ENCODE data around the gene ZNF385B. TPM values are rescaled to one million over a fixed set of nuclear protein-coding genes. Genes with fewer than 3 reads are reported as not detected.
"Not testable (repeated sequence)": the region's sequence is repeated elsewhere in the genome, so short reads cannot be mapped to it uniquely, and the experiment has no call there.

Gene ZNF385B
- total RNA-seq, 1 experiment from 2014 or later: 9.3 TPM

DNA sequence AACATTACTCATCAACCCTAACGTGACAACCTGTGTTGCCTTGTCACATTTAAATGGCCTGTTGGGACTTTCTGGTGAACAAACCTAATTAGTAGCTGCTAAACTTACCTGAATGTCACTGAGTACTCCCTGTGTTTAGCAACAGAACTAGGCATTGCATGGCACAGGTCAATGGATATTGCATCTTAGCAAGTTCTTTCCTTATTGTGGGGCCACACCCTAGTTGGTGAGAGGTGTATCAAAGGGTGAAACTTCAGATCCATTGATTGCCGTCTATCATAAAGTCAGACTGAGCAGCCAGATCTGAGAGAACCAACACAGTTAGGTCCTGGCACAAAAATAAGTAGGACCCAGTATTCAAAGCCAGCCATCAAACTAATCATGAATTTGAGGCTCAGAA lies 29.8 kb upstream of the ZNF385B start:
- Histone ChIP-seq H3K27ac (ENCODE audit: low read depth, low read length) (no peak overlapping the region), H3K9me3 (ENCODE audit: control insufficient read depth in 1 of 2, insufficient read depth in 1 of 2, low read depth in 1 of 2, low read length in 2 of 2) (no peaks in the 10 kb centered on the region), H2AFZ (ENCODE audit: low read depth, low read length, poor library complexity, severe bottlenecking) (no peak overlapping the region), H3K79me2 (ENCODE audit: insufficient read depth, low read length) (no peaks in the 10 kb centered on the region), H3K9me2 (ENCODE audit: insufficient read depth) (no peaks in the 10 kb centered on the region), H4K20me1 (ENCODE audit: insufficient read depth) (no peaks in the 10 kb centered on the region), H3K4me1 (ENCODE audit: control insufficient read depth in 1 of 2, insufficient read depth in 2 of 2, low read length in 2 of 2) (no peaks in the 10 kb centered on the region), H3K27me3 (ENCODE audit: insufficient read depth, low read length) (no peaks in the 10 kb centered on the region), H3K36me3 (ENCODE audit: control insufficient read depth in 1 of 2, insufficient read depth in 2 of 2, low read length in 2 of 2) (no peaks in the 10 kb centered on the region), H3K9ac (ENCODE audit: low read length) (no peak overlapping the region), H3K4me2 (ENCODE audit: low read length) (no peak overlapping the region), H3K4me3 (replicated peaks in 1 of 2; ENCODE audit: low read depth in 1 of 2, low read length in 2 of 2) (no peak overlapping the region)
- intact Hi-C loops (cut with micrococcal nuclease): no loop called here
- DNase-seq (ENCODE audit: low read depth, low spot score): no peak
- RAD21 ChIA-PET (ENCODE audit: low non-redundant PET in 1 of 2, low total read pairs in 2 of 2, uncharacterized antibody in 2 of 2, unreplicated experiment in 2 of 2): no interaction called here
- CTCF ChIA-PET: no interaction called here
- no peak for TF ChIP-seq ZFX (IDR thresholded peaks at IDR 0.05)
- BruUV-seq (replicated peaks): no TSS peak
- ATAC-seq: no peak
- POLR2A ChIA-PET: no interaction called here

DNA sequence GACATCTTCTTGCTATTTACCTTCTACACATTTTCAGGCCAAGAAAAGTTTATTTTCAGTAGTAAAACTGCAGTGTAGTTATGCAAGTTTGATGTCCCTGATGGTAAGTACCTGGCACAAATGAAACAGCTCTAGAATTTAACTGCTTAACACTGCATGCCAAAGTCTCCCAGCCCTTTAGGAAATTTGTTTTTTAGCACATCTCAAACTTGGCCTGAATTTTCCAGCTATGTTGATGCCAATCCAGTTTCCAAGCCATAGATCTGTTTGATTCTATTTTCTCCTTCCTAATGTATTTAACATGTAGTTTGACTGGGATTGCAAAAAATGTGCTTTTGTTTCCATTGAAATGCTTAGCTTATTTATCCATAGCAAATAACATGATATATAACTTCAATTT lies 29.3 kb upstream of the ZNF385B start:
- Histone ChIP-seq H3K27me3 (ENCODE audit: insufficient read depth, low read length) (no peaks in the 10 kb centered on the region), H3K4me3 (replicated peaks in 1 of 2; ENCODE audit: low read depth in 1 of 2, low read length in 2 of 2) (no peak overlapping the region), H3K36me3 (ENCODE audit: control insufficient read depth in 1 of 2, insufficient read depth in 2 of 2, low read length in 2 of 2) (no peaks in the 10 kb centered on the region), H3K9me2 (ENCODE audit: insufficient read depth) (no peaks in the 10 kb centered on the region), H3K9me3 (ENCODE audit: control insufficient read depth in 1 of 2, insufficient read depth in 1 of 2, low read depth in 1 of 2, low read length in 2 of 2) (no peaks in the 10 kb centered on the region), H3K27ac (ENCODE audit: low read depth, low read length) (no peak overlapping the region), H3K9ac (ENCODE audit: low read length) (no peak overlapping the region), H3K4me1 (ENCODE audit: control insufficient read depth in 1 of 2, insufficient read depth in 2 of 2, low read length in 2 of 2) (no peaks in the 10 kb centered on the region), H3K4me2 (ENCODE audit: low read length) (no peak overlapping the region), H4K20me1 (ENCODE audit: insufficient read depth) (no peaks in the 10 kb centered on the region), H2AFZ (ENCODE audit: low read depth, low read length, poor library complexity, severe bottlenecking) (no peak overlapping the region), H3K79me2 (ENCODE audit: insufficient read depth, low read length) (no peaks in the 10 kb centered on the region)
- no peak for DNase-seq (ENCODE audit: low read depth, low spot score)
- CTCF ChIA-PET: no interaction called here
- POLR2A ChIA-PET: no interaction called here
- BruUV-seq (replicated peaks): no TSS peak
- RAD21 ChIA-PET (ENCODE audit: low non-redundant PET in 1 of 2, low total read pairs in 2 of 2, uncharacterized antibody in 2 of 2, unreplicated experiment in 2 of 2): no interaction called here
- no peak for ATAC-seq
- TF ChIP-seq MAX (IDR thresholded peaks at IDR 0.05) (no peak), EZH2phosphoT487 (IDR thresholded peaks at IDR 0.05; ENCODE audit: borderline replicate concordance) (no peak)
- intact Hi-C loops (cut with micrococcal nuclease): no loop called here

DNA sequence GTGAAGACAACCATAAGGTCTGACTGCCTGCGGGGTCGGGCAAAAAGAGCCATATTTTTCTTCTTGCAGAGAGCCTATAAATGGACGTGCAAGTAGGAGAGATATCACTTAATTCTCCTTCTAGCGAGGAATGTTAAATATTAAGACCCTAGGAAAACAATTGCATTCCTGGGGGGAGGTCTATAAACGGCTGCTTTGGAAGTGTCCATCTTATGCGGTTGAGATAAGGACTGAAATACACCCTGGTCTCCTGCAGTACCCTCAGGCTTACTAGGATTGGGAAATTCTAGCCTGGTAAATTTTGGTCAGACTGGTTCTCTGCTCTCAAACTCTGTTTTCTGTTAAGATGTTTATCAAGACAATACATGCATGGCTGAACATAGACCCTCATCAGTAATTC lies 27.2 kb upstream of the ZNF385B start:
- H2AFZ ChIP-seq (ENCODE audit: low read depth, low read length, poor library complexity, severe bottlenecking); H3K9ac ChIP-seq (ENCODE audit: low read length); H3K27ac ChIP-seq (ENCODE audit: low read depth, low read length); BruUV-seq (replicated peaks); H3K36me3 ChIP-seq (ENCODE audit: control insufficient read depth in 1 of 2, insufficient read depth in 2 of 2, low read length in 2 of 2); H3K9me3 ChIP-seq (ENCODE audit: control insufficient read depth in 1 of 2, insufficient read depth in 1 of 2, low read depth in 1 of 2, low read length in 2 of 2); H3K4me1 ChIP-seq (ENCODE audit: control insufficient read depth in 1 of 2, insufficient read depth in 2 of 2, low read length in 2 of 2); H3K79me2 ChIP-seq (ENCODE audit: insufficient read depth, low read length); POLR2A ChIA-PET; ATAC-seq; DNase-seq (ENCODE audit: low read depth, low spot score); H3K4me3 ChIP-seq (replicated peaks in 1 of 2; ENCODE audit: low read depth in 1 of 2, low read length in 2 of 2); H3K9me2 ChIP-seq (ENCODE audit: insufficient read depth); H3K27me3 ChIP-seq (ENCODE audit: insufficient read depth, low read length); RAD21 ChIA-PET (ENCODE audit: low non-redundant PET in 1 of 2, low total read pairs in 2 of 2, uncharacterized antibody in 2 of 2, unreplicated experiment in 2 of 2); intact Hi-C loops (cut with micrococcal nuclease); H3K4me2 ChIP-seq (ENCODE audit: low read length); H4K20me1 ChIP-seq (ENCODE audit: insufficient read depth): not testable (repeated sequence)
- CTCF ChIA-PET: interaction anchor here (1.8 kb wide), 1 partner anchor 10 kb away, joined by 4 read pairs; no protein-coding TSS in a partner anchor

Data from HCT116 (cell line).